Osteoblast (primary cell): ENCODE measurements around the gene ANAPC16. TPM values are rescaled to one million over a fixed set of nuclear protein-coding genes. Genes with fewer than 3 reads are reported as not detected.

Source experiments
- DNase-seq: peaks from one replicate; pipeline ENCODE4 v3.0.0; 2011; ENCODE audit warnings: low spot score, mixed read lengths; ENCODE audit not compliant: insufficient read length; ENCODE audit errors: missing footprints
- H2AFZ ChIP-seq: 2 replicates; pipeline ENCODE4 v1.6.0; 2011; ENCODE audit warnings: mild to moderate bottlenecking, low read length
- H3K27ac ChIP-seq: 2 replicates; pipeline ENCODE4 v1.5.1; 2011; ENCODE audit warnings: mild to moderate bottlenecking, low read depth, low read length, moderate library complexity
- H3K27me3 ChIP-seq: 2 replicates; pipeline ENCODE4 v1.6.0; 2012; ENCODE audit warnings: mild to moderate bottlenecking, control low read depth, inconsistent platforms, low read length, moderate library complexity; ENCODE audit not compliant: insufficient read depth
- H3K36me3 ChIP-seq: 2 replicates; pipeline ENCODE4 v1.5.1; 2011; ENCODE audit warnings: mild to moderate bottlenecking, low read length, control low read depth, moderate library complexity; ENCODE audit not compliant: insufficient read depth
- H3K4me1 ChIP-seq: 2 replicates; pipeline ENCODE4 v1.5.1; 2011; ENCODE audit warnings: mild to moderate bottlenecking, low read length, control low read depth, moderate library complexity; ENCODE audit not compliant: insufficient read depth
- H3K4me2 ChIP-seq: 2 replicates; pipeline ENCODE4 v1.6.0; 2011; ENCODE audit warnings: mild to moderate bottlenecking, low read length; ENCODE audit not compliant: insufficient read depth
- H3K4me3 ChIP-seq: fragments of 200-600 bp; sonication (generic); 3 replicates; pipeline ENCODE4 v1.5.1; 2012; ENCODE audit warnings: mild to moderate bottlenecking, low read length, inconsistent platforms; ENCODE audit not compliant: insufficient read depth
- H3K79me2 ChIP-seq: 2 replicates; pipeline ENCODE4 v1.6.0; 2012; ENCODE audit warnings: mild to moderate bottlenecking, low read length, control low read depth, inconsistent platforms; ENCODE audit not compliant: insufficient read depth
- H3K9me3 ChIP-seq: 2 replicates; pipeline ENCODE4 v1.5.1; 2011; ENCODE audit warnings: low read depth, low read length, control low read depth
- H4K20me1 ChIP-seq: 2 replicates; pipeline ENCODE4 v1.6.0; 2012; ENCODE audit warnings: mild to moderate bottlenecking, low read length, control low read depth; ENCODE audit not compliant: insufficient read depth
- total RNA-seq: library from RNA; depleted of rRNA; stranded (reverse); fragments of >200 nt; gene quantifications from 2 replicates; pipeline ENCODE4 v1.2.3, GENCODE V29; 2012
- TF ChIP-seq, protein P1 (sequence below): IDR thresholded peaks from 2 replicates; pipeline ENCODE4 v1.5.1; 2011; ENCODE audit warnings: mild to moderate bottlenecking, low read depth, low read length, moderate library complexity; ENCODE audit errors: extremely low read depth

Gene ANAPC16
- total RNA-seq, 1 donor: 50.7 TPM

DNA sequence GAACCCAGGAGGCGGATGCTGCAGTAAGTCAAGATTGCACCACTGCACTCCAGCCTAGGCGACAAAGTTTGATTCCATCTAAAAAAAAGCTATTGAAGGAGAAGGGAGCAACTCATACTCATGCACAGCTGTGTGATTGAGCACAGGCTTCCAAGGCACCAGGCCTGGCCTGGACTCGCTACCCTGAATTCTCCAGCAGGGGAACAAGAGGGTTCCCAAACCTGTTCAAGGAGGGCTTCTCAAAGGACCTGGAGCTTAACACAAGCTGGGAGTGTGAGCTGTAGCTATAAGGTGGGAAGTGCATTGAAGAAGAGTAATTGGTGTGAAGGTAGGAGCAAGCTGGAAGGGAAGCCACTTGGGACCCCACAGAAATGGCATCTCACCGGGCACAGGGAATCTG is 42.8 kb downstream of the ANAPC16 start:
- DNase-seq: no peak
- no peak overlapping the region for H2AFZ ChIP-seq
- TF ChIP-seq, protein P1, sequence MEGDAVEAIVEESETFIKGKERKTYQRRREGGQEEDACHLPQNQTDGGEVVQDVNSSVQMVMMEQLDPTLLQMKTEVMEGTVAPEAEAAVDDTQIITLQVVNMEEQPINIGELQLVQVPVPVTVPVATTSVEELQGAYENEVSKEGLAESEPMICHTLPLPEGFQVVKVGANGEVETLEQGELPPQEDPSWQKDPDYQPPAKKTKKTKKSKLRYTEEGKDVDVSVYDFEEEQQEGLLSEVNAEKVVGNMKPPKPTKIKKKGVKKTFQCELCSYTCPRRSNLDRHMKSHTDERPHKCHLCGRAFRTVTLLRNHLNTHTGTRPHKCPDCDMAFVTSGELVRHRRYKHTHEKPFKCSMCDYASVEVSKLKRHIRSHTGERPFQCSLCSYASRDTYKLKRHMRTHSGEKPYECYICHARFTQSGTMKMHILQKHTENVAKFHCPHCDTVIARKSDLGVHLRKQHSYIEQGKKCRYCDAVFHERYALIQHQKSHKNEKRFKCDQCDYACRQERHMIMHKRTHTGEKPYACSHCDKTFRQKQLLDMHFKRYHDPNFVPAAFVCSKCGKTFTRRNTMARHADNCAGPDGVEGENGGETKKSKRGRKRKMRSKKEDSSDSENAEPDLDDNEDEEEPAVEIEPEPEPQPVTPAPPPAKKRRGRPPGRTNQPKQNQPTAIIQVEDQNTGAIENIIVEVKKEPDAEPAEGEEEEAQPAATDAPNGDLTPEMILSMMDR: no peak
- no peaks in the 10 kb centered on the region for H3K79me2 ChIP-seq
- no peaks in the 10 kb centered on the region for H3K27me3 ChIP-seq
- H3K4me1 ChIP-seq: peaks cover 29% of the 10 kb centered on the region
- H4K20me1 ChIP-seq: no peaks in the 10 kb centered on the region
- no peaks in the 10 kb centered on the region for H3K9me3 ChIP-seq
- no peak overlapping the region for H3K4me2 ChIP-seq
- H3K4me3 ChIP-seq: no peak overlapping the region
- no peaks in the 10 kb centered on the region for H3K36me3 ChIP-seq
- no peak overlapping the region for H3K27ac ChIP-seq

DNA sequence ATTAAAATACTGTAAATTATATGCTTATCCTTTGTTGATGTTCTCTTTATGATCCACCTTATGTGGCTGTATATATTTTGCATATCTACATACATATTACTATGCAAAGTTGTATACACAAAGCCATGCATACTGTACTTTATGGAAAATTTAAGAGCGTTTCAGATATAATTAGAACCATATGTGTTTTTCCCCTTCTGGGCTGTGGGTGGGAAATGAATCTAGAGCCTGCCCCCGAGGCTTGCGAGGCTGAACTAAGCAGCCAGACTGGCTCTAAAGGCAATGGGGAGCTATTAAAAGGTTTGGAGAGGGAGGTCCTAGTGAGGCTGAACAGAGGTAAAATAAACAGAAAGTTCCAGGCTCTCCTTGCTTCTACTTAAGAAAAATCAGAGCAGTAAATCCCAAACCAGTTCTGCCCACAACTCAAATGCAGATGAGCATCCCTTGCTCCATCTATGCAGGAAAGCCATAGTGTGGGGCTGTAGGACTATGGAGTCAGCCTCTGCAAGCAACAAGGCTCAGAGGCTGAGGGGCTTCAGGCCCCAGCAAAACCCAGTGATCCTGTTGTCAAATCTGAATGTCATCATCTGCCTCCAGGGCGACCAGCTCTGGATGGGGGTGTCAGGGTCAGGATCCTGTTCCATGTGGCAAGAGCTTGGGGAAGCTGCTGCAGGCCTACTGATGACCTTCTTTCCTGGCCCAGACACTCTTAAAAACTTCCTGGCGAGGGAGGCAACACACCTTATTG is 43.9 kb downstream of the ANAPC16 start:
- H3K36me3 ChIP-seq: no peaks in the 10 kb centered on the region
- no peaks in the 10 kb centered on the region for H3K79me2 ChIP-seq
- H3K27ac ChIP-seq: peak overlapping the region; percentile 71
- H4K20me1 ChIP-seq: no peaks in the 10 kb centered on the region
- H2AFZ ChIP-seq: peak overlapping the region; percentile 9
- no peak overlapping the region for H3K4me3 ChIP-seq
- DNase-seq: no peak
- peaks cover 29% of the 10 kb centered on the region for H3K4me1 ChIP-seq
- H3K4me2 ChIP-seq: peak overlapping the region; percentile 38
- no peaks in the 10 kb centered on the region for H3K27me3 ChIP-seq
- TF ChIP-seq, protein P1: no peak
- H3K9me3 ChIP-seq: no peaks in the 10 kb centered on the region

DNA sequence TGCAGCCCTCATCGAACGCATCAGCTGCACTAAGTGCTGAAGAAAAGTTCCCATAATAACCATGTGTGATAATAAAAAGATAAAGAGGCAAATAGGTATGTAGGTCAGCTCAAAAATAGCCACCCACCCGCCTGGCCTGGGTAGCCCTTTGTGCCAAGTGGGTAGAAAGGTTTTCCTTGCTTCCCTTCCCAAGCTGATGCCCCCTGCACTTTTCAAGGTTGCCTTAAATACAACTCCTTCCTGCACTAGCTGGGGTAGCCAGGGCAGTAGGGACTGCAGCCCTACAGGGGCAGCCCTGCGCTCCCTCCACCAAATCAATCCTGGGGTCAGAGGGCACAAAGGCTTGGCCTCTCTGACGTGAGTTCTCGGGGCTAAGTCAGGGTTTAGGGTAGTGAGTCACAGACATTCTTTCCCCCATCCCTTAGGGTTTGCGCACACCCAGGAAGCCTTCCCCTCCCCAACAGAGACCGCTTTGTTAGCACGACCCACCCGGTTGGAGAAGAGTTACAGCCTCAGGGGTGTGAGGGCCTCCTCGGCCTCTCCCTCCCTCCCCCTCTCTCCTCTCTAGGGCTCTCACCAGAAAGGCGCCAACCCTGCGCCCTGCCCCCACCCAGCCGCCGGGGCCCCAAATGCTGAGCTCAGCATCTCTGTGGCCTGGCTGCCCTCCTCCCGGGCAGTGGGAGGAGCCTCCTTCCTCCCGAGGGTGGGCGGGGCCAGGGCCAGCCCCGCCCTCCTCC is 44.6 kb downstream of the ANAPC16 start:
- DNase-seq: peak; percentile 95
- Histone ChIP-seq H3K36me3 (no peaks in the 10 kb centered on the region), H3K4me3 (peak overlapping the region; percentile 83), H3K27me3 (no peaks in the 10 kb centered on the region), H2AFZ (peak overlapping the region; percentile 93), H3K27ac (peak overlapping the region; percentile 71), H3K79me2 (no peaks in the 10 kb centered on the region), H3K4me1 (peaks cover 22% of the 10 kb centered on the region), H4K20me1 (no peaks in the 10 kb centered on the region), H3K4me2 (peak overlapping the region; percentile 91), H3K9me3 (no peaks in the 10 kb centered on the region)
- TF ChIP-seq, protein P1: no peak
